Erythroblast (primary cell): ENCODE measurements around the gene ARAF.

Source experiments
- GATA1 ChIP-seq: IDR thresholded peaks from 2 replicates; pipeline ENCODE4 v1.6.1; 2011; ENCODE audit warnings: low read depth, mild to moderate bottlenecking, control low read depth, low read length, moderate library complexity
- POLR2A ChIP-seq: IDR thresholded peaks from 2 replicates; pipeline ENCODE4 v1.6.1; 2011; ENCODE audit warnings: mild to moderate bottlenecking, low read length

DNA sequence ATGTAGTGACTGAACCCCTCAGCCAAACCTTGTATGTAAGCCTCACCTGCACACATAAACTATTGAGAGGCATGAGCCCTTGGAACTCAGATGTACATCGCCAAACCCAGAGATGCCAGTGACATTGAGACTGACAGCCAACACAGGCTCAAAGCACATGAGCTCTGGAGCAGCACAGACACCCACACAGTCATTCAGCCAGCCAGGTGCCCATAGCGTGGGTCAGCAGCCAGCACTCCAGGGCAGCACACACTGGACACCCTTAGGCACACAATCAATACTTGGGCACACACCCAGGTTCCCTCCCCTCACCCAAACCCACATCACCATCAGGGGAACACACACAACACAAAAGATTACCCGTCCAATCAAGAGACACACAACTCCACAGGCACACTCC, 16.9 kb downstream of the ARAF start:
- no peak for TF ChIP-seq POLR2A
- no peak for TF ChIP-seq GATA1
